Measurements from ENCODE around the gene CRELD1. TPM values are rescaled to one million over a fixed set of nuclear protein-coding genes. Genes with fewer than 3 reads are reported as not detected.

CRELD1 gene
- total and polyA plus RNA-seq, 9 of the 15 experiments (the other 6 are each of a cell fraction or from before 2014, with no cell fraction given), result 3.3 to 25.8 (median 16.5) TPM

DNA sequence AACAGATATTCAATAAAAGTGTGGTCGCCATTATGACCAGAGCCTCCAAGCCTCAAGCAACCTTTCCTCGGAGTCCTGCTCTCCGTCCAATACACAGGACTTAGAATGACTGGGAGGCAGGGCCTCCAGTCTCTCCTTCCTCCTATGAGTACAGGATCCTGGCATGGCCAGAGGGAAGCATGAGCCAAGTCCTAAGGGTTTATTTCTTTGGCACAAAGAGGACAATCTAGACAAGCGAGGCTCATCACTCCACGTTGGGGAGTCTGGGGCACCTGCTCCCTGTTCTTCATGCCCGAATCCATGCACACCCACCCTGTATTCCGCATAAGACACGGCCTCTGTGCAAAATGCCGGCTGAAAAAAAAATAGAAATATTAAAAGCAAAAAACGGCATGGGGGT, 11.7 kb downstream of the CRELD1 start (continued):
- TF ChIP-seq, protein P1, sequence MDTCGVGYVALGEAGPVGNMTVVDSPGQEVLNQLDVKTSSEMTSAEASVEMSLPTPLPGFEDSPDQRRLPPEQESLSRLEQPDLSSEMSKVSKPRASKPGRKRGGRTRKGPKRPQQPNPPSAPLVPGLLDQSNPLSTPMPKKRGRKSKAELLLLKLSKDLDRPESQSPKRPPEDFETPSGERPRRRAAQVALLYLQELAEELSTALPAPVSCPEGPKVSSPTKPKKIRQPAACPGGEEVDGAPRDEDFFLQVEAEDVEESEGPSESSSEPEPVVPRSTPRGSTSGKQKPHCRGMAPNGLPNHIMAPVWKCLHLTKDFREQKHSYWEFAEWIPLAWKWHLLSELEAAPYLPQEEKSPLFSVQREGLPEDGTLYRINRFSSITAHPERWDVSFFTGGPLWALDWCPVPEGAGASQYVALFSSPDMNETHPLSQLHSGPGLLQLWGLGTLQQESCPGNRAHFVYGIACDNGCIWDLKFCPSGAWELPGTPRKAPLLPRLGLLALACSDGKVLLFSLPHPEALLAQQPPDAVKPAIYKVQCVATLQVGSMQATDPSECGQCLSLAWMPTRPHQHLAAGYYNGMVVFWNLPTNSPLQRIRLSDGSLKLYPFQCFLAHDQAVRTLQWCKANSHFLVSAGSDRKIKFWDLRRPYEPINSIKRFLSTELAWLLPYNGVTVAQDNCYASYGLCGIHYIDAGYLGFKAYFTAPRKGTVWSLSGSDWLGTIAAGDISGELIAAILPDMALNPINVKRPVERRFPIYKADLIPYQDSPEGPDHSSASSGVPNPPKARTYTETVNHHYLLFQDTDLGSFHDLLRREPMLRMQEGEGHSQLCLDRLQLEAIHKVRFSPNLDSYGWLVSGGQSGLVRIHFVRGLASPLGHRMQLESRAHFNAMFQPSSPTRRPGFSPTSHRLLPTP (IDR thresholded peaks at IDR 0.05; ENCODE audit: borderline replicate concordance, extremely low read depth, insufficient read length), result no peak
- TF ChIP-seq GABPB2 (CRISPR knock-in tag; conservative IDR thresholded peaks at IDR 0.05) (no peak), KLF13 (tag; IDR thresholded peaks at IDR 0.05; ENCODE audit: borderline replicate concordance, low read depth) (no peak), ZNF830 (CRISPR knock-in tag; IDR thresholded peaks at IDR 0.05) (no peak)
- TF ChIP-seq, protein P2, sequence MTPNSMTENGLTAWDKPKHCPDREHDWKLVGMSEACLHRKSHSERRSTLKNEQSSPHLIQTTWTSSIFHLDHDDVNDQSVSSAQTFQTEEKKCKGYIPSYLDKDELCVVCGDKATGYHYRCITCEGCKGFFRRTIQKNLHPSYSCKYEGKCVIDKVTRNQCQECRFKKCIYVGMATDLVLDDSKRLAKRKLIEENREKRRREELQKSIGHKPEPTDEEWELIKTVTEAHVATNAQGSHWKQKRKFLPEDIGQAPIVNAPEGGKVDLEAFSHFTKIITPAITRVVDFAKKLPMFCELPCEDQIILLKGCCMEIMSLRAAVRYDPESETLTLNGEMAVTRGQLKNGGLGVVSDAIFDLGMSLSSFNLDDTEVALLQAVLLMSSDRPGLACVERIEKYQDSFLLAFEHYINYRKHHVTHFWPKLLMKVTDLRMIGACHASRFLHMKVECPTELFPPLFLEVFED (CRISPR knock-in tag; conservative IDR thresholded peaks at IDR 0.05), result no peak
- TF ChIP-seq, protein P3, sequence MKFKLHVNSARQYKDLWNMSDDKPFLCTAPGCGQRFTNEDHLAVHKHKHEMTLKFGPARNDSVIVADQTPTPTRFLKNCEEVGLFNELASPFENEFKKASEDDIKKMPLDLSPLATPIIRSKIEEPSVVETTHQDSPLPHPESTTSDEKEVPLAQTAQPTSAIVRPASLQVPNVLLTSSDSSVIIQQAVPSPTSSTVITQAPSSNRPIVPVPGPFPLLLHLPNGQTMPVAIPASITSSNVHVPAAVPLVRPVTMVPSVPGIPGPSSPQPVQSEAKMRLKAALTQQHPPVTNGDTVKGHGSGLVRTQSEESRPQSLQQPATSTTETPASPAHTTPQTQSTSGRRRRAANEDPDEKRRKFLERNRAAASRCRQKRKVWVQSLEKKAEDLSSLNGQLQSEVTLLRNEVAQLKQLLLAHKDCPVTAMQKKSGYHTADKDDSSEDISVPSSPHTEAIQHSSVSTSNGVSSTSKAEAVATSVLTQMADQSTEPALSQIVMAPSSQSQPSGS (CRISPR knock-in tag; IDR thresholded peaks at IDR 0.05), result no peak
